HCT116 (cell line): Measurements from ENCODE around the gene FGB.

Source experiments
- CBX3 ChIP-seq: IDR thresholded peaks from 2 replicates; pipeline ENCODE4 v1.6.1; 2012; ENCODE audit warnings: low read depth
- CEBPB ChIP-seq: IDR thresholded peaks from 2 replicates; pipeline ENCODE4 v1.6.1; 2012; ENCODE audit warnings: low read depth
- EZH2 ChIP-seq: fragments of 200-600 bp; sonication (generic); IDR thresholded peaks from 2 replicates; pipeline ENCODE4 v1.6.1; 2017; ENCODE audit warnings: antibody characterized with exemption, mixed run types
- EZH2phosphoT487 ChIP-seq: fragments of 200-600 bp; IDR thresholded peaks from 2 replicates; pipeline ENCODE4 v1.6.1; 2018; ENCODE audit warnings: antibody characterized with exemption, borderline replicate concordance
- JUND ChIP-seq: IDR thresholded peaks from 2 replicates; pipeline ENCODE4 v1.6.1; 2012
- POLR2A ChIP-seq: IDR thresholded peaks from 2 replicates; pipeline ENCODE4 v1.7.0; 2011; ENCODE audit warnings: borderline replicate concordance; ENCODE audit not compliant: insufficient read depth, insufficient read length; ENCODE audit errors: extremely low read depth
- POLR2AphosphoS5 ChIP-seq: IDR thresholded peaks from 2 replicates; pipeline ENCODE4 v1.6.1; 2011; ENCODE audit warnings: mild to moderate bottlenecking, low read depth, low read length, moderate library complexity
- SP1 ChIP-seq: IDR thresholded peaks from 2 replicates; pipeline ENCODE4 v1.6.1; 2012; ENCODE audit warnings: low read depth
- TCF7L2 ChIP-seq: IDR thresholded peaks from 2 replicates; pipeline ENCODE4 v1.7.0; 2011; ENCODE audit warnings: borderline replicate concordance, inconsistent platforms; ENCODE audit not compliant: insufficient read depth, insufficient read length; ENCODE audit errors: extremely low read depth
- YY1 ChIP-seq: IDR thresholded peaks from 2 replicates; pipeline ENCODE4 v1.6.1; 2011; ENCODE audit warnings: low read length, low read depth, moderate library complexity, mild to moderate bottlenecking; ENCODE audit not compliant: insufficient replicate concordance; ENCODE audit errors: extremely low read depth
- ZBTB33 ChIP-seq: IDR thresholded peaks from 2 replicates; pipeline ENCODE4 v1.6.1; 2011; ENCODE audit warnings: mild to moderate bottlenecking, low read length, moderate library complexity; ENCODE audit not compliant: insufficient replicate concordance; ENCODE audit errors: extremely low read depth
- ZFX ChIP-seq: fragments of 450-650 bp; IDR thresholded peaks from 2 replicates; pipeline ENCODE4 v1.6.1; 2017
- TF ChIP-seq, protein P1 (sequence below), 3 experiments: fragments of 200-600 bp in 1 of 3; sonication (generic) in 1 of 3; IDR thresholded peaks in 2 of 3; conservative IDR thresholded peaks in 1 of 3; 2 replicates each; pipeline ENCODE4 v1.5.1; 2012 to 2017; ENCODE audit warnings: low read depth in 2 of 3, low read length in 2 of 3, antibody characterized with exemption in 1 of 3, borderline replicate concordance in 1 of 3, control low read depth in 1 of 3, mild to moderate bottlenecking in 1 of 3, mixed read lengths in 1 of 3, mixed run types in 1 of 3, moderate library complexity in 1 of 3; ENCODE audit not compliant: insufficient read depth in 1 of 3
- TF ChIP-seq, protein P2 (sequence below): IDR thresholded peaks from 2 replicates; pipeline ENCODE4 v1.6.1; 2012

DNA sequence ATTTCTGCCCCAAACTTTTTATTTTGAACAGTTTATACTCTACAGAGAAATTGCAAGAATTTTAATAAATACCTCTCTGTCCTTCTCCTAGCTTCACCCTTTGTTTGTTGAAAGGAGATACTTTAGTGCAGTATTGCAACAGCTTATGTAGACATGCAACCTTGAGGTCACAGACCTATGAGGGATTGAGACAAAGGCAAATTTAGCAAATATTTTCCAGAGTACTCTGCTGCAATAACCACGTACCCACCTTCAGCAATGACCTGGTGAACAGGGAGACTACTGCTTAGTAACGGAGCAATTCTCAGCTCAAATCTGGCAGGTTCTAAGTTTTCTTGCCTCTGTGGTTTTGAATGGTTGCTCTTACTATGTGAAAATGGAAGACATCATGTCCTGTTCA, 14.5 kb downstream of the FGB start:
- TF ChIP-seq CBX3: no peak
- no peak for TF ChIP-seq ZFX
- TF ChIP-seq, protein P1, sequence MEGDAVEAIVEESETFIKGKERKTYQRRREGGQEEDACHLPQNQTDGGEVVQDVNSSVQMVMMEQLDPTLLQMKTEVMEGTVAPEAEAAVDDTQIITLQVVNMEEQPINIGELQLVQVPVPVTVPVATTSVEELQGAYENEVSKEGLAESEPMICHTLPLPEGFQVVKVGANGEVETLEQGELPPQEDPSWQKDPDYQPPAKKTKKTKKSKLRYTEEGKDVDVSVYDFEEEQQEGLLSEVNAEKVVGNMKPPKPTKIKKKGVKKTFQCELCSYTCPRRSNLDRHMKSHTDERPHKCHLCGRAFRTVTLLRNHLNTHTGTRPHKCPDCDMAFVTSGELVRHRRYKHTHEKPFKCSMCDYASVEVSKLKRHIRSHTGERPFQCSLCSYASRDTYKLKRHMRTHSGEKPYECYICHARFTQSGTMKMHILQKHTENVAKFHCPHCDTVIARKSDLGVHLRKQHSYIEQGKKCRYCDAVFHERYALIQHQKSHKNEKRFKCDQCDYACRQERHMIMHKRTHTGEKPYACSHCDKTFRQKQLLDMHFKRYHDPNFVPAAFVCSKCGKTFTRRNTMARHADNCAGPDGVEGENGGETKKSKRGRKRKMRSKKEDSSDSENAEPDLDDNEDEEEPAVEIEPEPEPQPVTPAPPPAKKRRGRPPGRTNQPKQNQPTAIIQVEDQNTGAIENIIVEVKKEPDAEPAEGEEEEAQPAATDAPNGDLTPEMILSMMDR (IDR thresholded peaks at IDR 0.05 in 2 of 3, conservative IDR thresholded peaks at IDR 0.05 in 1 of 3; ENCODE audit: borderline replicate concordance in 1 of 3, insufficient read depth in 1 of 3, low read depth in 2 of 3, low read length in 2 of 3): no peak
- no peak for TF ChIP-seq YY1
- no peak for TF ChIP-seq EZH2
- no peak for TF ChIP-seq CEBPB
- no peak for TF ChIP-seq POLR2AphosphoS5
- TF ChIP-seq, protein P2, sequence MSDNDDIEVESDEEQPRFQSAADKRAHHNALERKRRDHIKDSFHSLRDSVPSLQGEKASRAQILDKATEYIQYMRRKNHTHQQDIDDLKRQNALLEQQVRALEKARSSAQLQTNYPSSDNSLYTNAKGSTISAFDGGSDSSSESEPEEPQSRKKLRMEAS: no peak
- no peak for TF ChIP-seq EZH2phosphoT487
- TF ChIP-seq POLR2A: no peak
- TF ChIP-seq TCF7L2: no peak
- no peak for TF ChIP-seq JUND
- TF ChIP-seq ZBTB33: no peak
- TF ChIP-seq SP1: no peak
